ENCODE results near the gene CTDSP1.

Gene CTDSP1

GRCh38 chr2:218383892-218384519 is 15.7 kb upstream of the CTDSP1 start:
- no peak for DNase-seq

- DNase-seq, result no peak
Measured at GRCh38 chr2:218384975-218385374, 14.7 kb upstream of the CTDSP1 start.

GRCh38 chr2:218386505-218387368 is 12.9 kb upstream of the CTDSP1 start:
- DNase-seq, result no peak

- DNase-seq, result no peak
Measured at GRCh38 chr2:218387369-218388194, 12.1 kb upstream of the CTDSP1 start.

GRCh38 chr2:218389333-218390150 is 10.1 kb upstream of the CTDSP1 start:
- DNase-seq, result no peak

- no peak for DNase-seq
Measured at GRCh38 chr2:218391202-218391601, 8.5 kb upstream of the CTDSP1 start.

- DNase-seq, result no peak
Measured at GRCh38 chr2:218392459-218392858, 7.2 kb upstream of the CTDSP1 start.

GRCh38 chr2:218392891-218393462 is 6.7 kb upstream of the CTDSP1 start:
- DNase-seq, result no peak

- no peak for DNase-seq
Measured at GRCh38 chr2:218393750-218394290, 5.8 kb upstream of the CTDSP1 start.

- no peak for DNase-seq
Measured at GRCh38 chr2:218394298-218395089, 5.2 kb upstream of the CTDSP1 start.

GRCh38 chr2:218395090-218395444 is 4.6 kb upstream of the CTDSP1 start:
- no peak for DNase-seq

- no peak for DNase-seq
Measured at GRCh38 chr2:218395456-218395825, 4.2 kb upstream of the CTDSP1 start.

- DNase-seq, result peak; percentile 85
Measured at GRCh38 chr2:218395826-218396687, 3.6 kb upstream of the CTDSP1 start.

GRCh38 chr2:218396688-218397462 is 2.8 kb upstream of the CTDSP1 start:
- peak; percentile 57 for DNase-seq

GRCh38 chr2:218397463-218397819 is 2.2 kb upstream of the CTDSP1 start:
- DNase-seq, result no peak

GRCh38 chr2:218397820-218398436 is 1.7 kb upstream of the CTDSP1 start:
- DNase-seq, result peak; percentile 45

- DNase-seq, result peak; percentile 52
Measured at GRCh38 chr2:218398437-218399390, 954 bp upstream of the CTDSP1 start.

Data from KG1 (cell line).